HFF-Myc (cell line): Measurements from ENCODE around the gene DOCK4.

Experiments used
- DNase-seq: peaks from one replicate; pipeline ENCODE4 v3.0.0-alpha.2; 2011; ENCODE audit warnings: low read depth; ENCODE audit errors: extremely low read depth
- H3K4me3 ChIP-seq: replicated peaks from 2 replicates; pipeline ENCODE4 v1.5.1; 2011; ENCODE audit warnings: low read depth, mild to moderate bottlenecking, control low read depth, low read length
- TF ChIP-seq, protein P1 (sequence below): IDR thresholded peaks from 2 replicates; pipeline ENCODE4 v1.5.1; 2012; ENCODE audit warnings: mild to moderate bottlenecking, low read depth, low read length, control low read depth; ENCODE audit errors: missing control alignments

Gene DOCK4

DNA sequence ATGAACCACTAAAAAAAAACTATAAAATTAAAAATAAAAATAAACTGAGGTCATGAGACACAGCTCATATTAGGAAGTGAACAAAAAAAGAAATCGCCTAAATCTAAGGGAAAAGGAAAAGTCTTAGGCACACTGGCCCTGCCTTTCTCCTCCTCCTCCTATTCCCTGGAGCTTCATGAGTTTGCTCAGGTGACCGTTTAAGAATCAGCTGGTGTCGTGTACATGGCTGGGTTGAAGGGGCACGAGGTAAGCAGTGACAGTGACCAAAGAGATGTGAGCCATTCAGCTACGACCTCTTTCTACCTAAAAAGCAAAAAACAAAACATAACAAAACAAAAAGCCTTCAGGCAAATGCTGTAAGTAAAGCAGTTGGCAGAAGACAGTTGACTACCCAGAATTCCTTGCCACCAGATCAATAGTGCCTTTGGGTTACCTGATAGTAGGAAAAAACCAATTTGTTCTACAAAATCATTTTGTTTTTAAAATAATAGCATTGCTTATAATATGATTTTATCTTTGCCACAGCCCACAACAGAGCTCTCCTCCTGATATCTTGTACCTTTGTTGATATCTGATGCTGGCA is 135.4 kb downstream of the DOCK4 start:
- TF ChIP-seq, protein P1, sequence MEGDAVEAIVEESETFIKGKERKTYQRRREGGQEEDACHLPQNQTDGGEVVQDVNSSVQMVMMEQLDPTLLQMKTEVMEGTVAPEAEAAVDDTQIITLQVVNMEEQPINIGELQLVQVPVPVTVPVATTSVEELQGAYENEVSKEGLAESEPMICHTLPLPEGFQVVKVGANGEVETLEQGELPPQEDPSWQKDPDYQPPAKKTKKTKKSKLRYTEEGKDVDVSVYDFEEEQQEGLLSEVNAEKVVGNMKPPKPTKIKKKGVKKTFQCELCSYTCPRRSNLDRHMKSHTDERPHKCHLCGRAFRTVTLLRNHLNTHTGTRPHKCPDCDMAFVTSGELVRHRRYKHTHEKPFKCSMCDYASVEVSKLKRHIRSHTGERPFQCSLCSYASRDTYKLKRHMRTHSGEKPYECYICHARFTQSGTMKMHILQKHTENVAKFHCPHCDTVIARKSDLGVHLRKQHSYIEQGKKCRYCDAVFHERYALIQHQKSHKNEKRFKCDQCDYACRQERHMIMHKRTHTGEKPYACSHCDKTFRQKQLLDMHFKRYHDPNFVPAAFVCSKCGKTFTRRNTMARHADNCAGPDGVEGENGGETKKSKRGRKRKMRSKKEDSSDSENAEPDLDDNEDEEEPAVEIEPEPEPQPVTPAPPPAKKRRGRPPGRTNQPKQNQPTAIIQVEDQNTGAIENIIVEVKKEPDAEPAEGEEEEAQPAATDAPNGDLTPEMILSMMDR: no peak
- no peak for DNase-seq
- no peak overlapping the region for H3K4me3 ChIP-seq

GRCh38 chr7:112069879-112070321 is 136.3 kb downstream of the DOCK4 start:
- DNase-seq: no peak
- no peak overlapping the region for H3K4me3 ChIP-seq
- TF ChIP-seq, protein P1: no peak

- DNase-seq: no peak
- TF ChIP-seq, protein P1: no peak
- H3K4me3 ChIP-seq: no peak overlapping the region
Measured at GRCh38 chr7:112068967-112069366, 137.2 kb downstream of the DOCK4 start.

DNA sequence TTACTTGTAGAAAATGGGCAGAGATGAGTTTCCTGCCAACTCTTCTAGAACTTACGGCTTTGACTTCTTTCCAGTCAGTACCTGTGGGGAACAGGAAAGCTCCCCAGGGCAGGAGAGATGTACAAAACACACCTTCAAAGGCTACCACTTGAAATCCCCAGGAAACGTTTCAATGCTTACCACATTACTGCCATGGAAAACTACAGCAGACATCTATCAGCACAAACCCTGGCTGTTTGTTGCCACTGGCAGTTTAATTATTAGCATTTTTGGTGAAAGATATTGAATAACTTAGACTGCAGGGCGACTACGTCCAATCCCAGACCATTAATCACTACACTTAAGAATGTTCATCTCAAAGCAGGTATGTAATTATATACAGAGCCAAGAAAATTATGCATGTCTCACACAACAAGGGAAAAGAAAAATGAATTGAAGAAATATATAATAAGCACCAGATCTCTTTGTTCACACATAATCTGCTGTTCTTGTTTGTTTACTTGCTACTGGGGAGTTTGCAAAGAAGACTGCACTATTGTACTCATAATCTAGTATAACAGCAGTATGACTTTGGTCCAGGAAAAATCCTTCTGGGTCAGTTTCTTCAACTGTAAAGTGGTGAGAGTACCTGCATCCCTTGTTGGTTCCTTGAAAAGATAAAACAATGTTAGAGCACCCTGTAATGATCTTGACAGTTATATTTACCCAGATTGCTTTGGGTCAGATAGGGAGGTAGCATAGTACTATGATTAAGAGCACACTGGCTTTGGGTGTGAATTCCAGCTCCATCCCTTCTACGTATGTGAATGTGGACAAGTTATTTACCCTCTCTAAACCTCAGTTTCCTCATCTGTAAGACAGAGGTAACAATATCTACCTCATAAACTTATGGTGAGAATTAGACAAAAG is 138.3 kb downstream of the DOCK4 start:
- H3K4me3 ChIP-seq: no peak overlapping the region
- DNase-seq: no peak
- TF ChIP-seq, protein P1: no peak

DNA sequence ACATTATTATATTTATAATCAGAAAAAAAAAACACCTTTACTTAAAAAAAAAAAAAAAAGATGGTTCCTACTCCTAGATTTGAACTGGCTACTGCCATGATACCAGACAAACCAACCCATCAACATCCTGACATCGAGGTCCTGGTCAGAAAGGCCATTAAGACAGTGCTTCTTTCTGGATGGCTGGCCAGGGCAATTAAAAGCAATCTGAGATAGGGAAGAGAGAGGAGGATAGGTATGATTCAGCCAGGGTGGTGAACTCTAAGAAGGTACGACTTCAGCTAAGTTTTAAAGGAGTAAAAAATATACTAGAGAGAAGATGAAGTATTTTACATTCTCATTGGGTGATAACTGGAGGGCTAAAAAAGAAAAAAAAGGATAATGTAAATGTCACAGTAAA is 139.0 kb downstream of the DOCK4 start:
- no peak overlapping the region for H3K4me3 ChIP-seq
- TF ChIP-seq, protein P1: no peak
- DNase-seq: no peak

- TF ChIP-seq, protein P1: no peak
- DNase-seq: no peak
- no peak overlapping the region for H3K4me3 ChIP-seq
Measured at GRCh38 chr7:112065758-112066157, 140.4 kb downstream of the DOCK4 start.
